ENCODE measurements around the gene FOXB2.

Gene FOXB2

GRCh38 chr9:77017505-77017894 is 2.0 kb upstream of the FOXB2 start:
- no peak for TF ChIP-seq CTCF (IDR thresholded peaks at IDR 0.05)
- Mint-ChIP-seq H3K4me3 (peak overlapping the region; percentile 80), H3K4me1 (peaks cover 68% of the 10 kb centered on the region), H3K9me3 (no peaks in the 10 kb centered on the region), H3K27me3 (ENCODE audit: low read depth, poor library complexity) (peaks cover 100% of the 10 kb centered on the region), H3K36me3 (ENCODE audit: low read depth) (no peaks in the 10 kb centered on the region), H3K27ac (no peak overlapping the region)
- DNase-seq, result no peak

GRCh38 chr9:77018058-77018968 is 1.1 kb upstream of the FOXB2 start:
- no peak for TF ChIP-seq CTCF (IDR thresholded peaks at IDR 0.05)
- H3K4me3 Mint-ChIP-seq, result peak overlapping the region; percentile 80
- H3K36me3 Mint-ChIP-seq (ENCODE audit: low read depth), result no peaks in the 10 kb centered on the region
- H3K9me3 Mint-ChIP-seq, result no peaks in the 10 kb centered on the region
- peak; percentile 65 for DNase-seq
- H3K27me3 Mint-ChIP-seq (ENCODE audit: low read depth, poor library complexity), result peaks cover 100% of the 10 kb centered on the region
- no peak overlapping the region for H3K27ac Mint-ChIP-seq
- H3K4me1 Mint-ChIP-seq, result peaks cover 69% of the 10 kb centered on the region

- TF ChIP-seq CTCF (IDR thresholded peaks at IDR 0.05), result no peak
Measured at GRCh38 chr9:77018969-77019235, 553 bp upstream of the FOXB2 start.

GRCh38 chr9:77019926-77020412 is 514 bp downstream of the FOXB2 start:
- Mint-ChIP-seq H3K9me3 (no peaks in the 10 kb centered on the region), H3K4me1 (peaks cover 52% of the 10 kb centered on the region)

More at GRCh38 chr9:77018969-77019235, 553 bp upstream of the FOXB2 start:
- peak overlapping the region; percentile 80 for H3K4me3 Mint-ChIP-seq
- no peaks in the 10 kb centered on the region for H3K36me3 Mint-ChIP-seq (ENCODE audit: low read depth)
- peaks cover 100% of the 10 kb centered on the region for H3K27me3 Mint-ChIP-seq (ENCODE audit: low read depth, poor library complexity)
- DNase-seq, result no peak
- no peaks in the 10 kb centered on the region for H3K9me3 Mint-ChIP-seq
- peaks cover 63% of the 10 kb centered on the region for H3K4me1 Mint-ChIP-seq
- H3K27ac Mint-ChIP-seq, result no peak overlapping the region

GRCh38 chr9:77020413-77021290 is 1.2 kb downstream of the FOXB2 start:
- no peaks in the 10 kb centered on the region for H3K36me3 Mint-ChIP-seq (ENCODE audit: low read depth)
- no peak overlapping the region for H3K27ac Mint-ChIP-seq
- no peak overlapping the region for H3K4me3 Mint-ChIP-seq
- TF ChIP-seq CTCF (IDR thresholded peaks at IDR 0.05), result no peak
- peaks cover 100% of the 10 kb centered on the region for H3K27me3 Mint-ChIP-seq (ENCODE audit: low read depth, poor library complexity)
- peaks cover 45% of the 10 kb centered on the region for H3K4me1 Mint-ChIP-seq
- peak; percentile 26 for DNase-seq
- H3K9me3 Mint-ChIP-seq, result no peaks in the 10 kb centered on the region

More at GRCh38 chr9:77019926-77020412, 514 bp downstream of the FOXB2 start:
- no peak for TF ChIP-seq CTCF (IDR thresholded peaks at IDR 0.05)
- peaks cover 100% of the 10 kb centered on the region for H3K27me3 Mint-ChIP-seq (ENCODE audit: low read depth, poor library complexity)
- DNase-seq, result peak; percentile 45
- H3K27ac Mint-ChIP-seq, result no peak overlapping the region
- H3K36me3 Mint-ChIP-seq (ENCODE audit: low read depth), result no peaks in the 10 kb centered on the region
- H3K4me3 Mint-ChIP-seq, result peak overlapping the region; percentile 80

Measured in nephron progenitor cell (in vitro differentiated cells).